ENCODE data around the gene AP5M1.

Gene AP5M1

DNA sequence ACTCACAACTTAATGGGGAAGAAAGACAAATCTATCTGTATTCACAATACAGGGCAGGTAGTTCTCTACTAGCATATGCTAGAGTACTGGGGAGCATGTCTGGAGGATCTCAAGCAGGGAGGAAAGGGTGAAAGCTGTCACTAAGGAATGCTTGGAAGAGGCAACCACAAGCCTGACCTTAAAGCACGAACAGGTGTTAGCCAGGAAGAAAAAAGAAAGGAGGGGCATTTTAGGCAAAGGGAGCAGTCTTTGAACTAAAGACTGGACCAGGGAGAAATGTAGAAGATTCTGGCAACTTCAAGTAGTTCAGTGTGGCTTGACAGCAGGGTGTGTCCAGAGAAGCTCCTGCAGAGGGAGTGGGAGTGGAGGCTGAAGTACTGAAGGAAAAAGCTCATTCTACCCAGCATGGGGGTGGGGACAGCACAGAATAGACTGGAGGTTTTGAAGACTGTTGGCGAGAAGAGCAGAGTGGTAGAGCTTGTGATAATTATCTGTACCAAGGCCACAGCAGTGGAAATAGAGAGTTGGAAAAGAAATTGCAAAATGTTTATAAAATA, 50.9 kb downstream of the AP5M1 start:
- Histone ChIP-seq H3F3A (ENCODE audit: low read depth) (no peaks in the 10 kb centered on the region), H3K4me1 (ENCODE audit: insufficient read depth, low read length, poor library complexity, severe bottlenecking) (no peaks in the 10 kb centered on the region), H3K36me3 (ENCODE audit: insufficient read depth, low read length) (no peaks in the 10 kb centered on the region), H3K4me2 (ENCODE audit: low read depth, low read length, poor library complexity, severe bottlenecking) (no peak overlapping the region), H3K9me3 (ENCODE audit: insufficient read depth, low read depth, low read length) (no peaks in the 10 kb centered on the region), H3K9ac (ENCODE audit: low read depth, low read length, poor library complexity, severe bottlenecking) (no peak overlapping the region), H3K79me2 (ENCODE audit: insufficient read depth, low read length) (no peaks in the 10 kb centered on the region), H3K4me3 (ENCODE audit: low read length, poor library complexity, severe bottlenecking) (no peak overlapping the region), H4K20me1 (ENCODE audit: insufficient read depth, low read length, poor library complexity, severe bottlenecking) (no peaks in the 10 kb centered on the region), H3K9me2 (replicated peaks; ENCODE audit: low read depth, low read length) (no peaks in the 10 kb centered on the region), H2AFZ (ENCODE audit: low read length) (no peak overlapping the region), H3K27me3 (ENCODE audit: insufficient read depth, low read length, poor library complexity, severe bottlenecking) (no peaks in the 10 kb centered on the region)
- TF ChIP-seq, protein P1, sequence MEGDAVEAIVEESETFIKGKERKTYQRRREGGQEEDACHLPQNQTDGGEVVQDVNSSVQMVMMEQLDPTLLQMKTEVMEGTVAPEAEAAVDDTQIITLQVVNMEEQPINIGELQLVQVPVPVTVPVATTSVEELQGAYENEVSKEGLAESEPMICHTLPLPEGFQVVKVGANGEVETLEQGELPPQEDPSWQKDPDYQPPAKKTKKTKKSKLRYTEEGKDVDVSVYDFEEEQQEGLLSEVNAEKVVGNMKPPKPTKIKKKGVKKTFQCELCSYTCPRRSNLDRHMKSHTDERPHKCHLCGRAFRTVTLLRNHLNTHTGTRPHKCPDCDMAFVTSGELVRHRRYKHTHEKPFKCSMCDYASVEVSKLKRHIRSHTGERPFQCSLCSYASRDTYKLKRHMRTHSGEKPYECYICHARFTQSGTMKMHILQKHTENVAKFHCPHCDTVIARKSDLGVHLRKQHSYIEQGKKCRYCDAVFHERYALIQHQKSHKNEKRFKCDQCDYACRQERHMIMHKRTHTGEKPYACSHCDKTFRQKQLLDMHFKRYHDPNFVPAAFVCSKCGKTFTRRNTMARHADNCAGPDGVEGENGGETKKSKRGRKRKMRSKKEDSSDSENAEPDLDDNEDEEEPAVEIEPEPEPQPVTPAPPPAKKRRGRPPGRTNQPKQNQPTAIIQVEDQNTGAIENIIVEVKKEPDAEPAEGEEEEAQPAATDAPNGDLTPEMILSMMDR (conservative IDR thresholded peaks at IDR 0.05; ENCODE audit: low read length): no peak
- TF ChIP-seq EZH2phosphoT487 (IDR thresholded peaks at IDR 0.05; ENCODE audit: borderline replicate concordance): no peak

DNA sequence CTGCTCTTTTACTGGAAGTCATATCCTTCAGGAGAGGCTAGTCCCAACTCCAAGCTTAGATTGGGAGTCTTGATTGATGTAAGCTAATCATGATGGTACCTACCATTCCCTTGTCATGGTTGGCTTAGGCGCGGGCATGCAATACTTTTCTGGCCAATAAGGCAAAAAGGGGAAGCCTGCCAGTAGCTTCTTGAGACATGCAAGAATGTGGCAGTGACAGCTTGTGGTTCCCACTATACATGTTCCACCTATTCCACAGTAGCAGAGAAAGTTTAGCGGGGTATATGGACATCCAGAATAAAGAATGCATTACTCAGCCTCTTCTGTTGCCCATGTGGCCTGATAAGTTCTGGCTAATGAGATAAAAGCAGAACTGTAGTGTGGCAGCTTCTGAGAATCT, 55.0 kb downstream of the AP5M1 start:
- Histone ChIP-seq H2AFZ (ENCODE audit: low read length) (no peak overlapping the region), H3K4me3 (ENCODE audit: low read length, poor library complexity, severe bottlenecking) (no peak overlapping the region), H3K9me2 (replicated peaks; ENCODE audit: low read depth, low read length) (no peaks in the 10 kb centered on the region), H3K9ac (ENCODE audit: low read depth, low read length, poor library complexity, severe bottlenecking) (no peak overlapping the region), H3K4me1 (ENCODE audit: insufficient read depth, low read length, poor library complexity, severe bottlenecking) (no peaks in the 10 kb centered on the region), H3K27me3 (ENCODE audit: insufficient read depth, low read length, poor library complexity, severe bottlenecking) (no peaks in the 10 kb centered on the region), H3K4me2 (ENCODE audit: low read depth, low read length, poor library complexity, severe bottlenecking) (no peak overlapping the region), H3K79me2 (ENCODE audit: insufficient read depth, low read length) (no peaks in the 10 kb centered on the region), H3K36me3 (ENCODE audit: insufficient read depth, low read length) (no peaks in the 10 kb centered on the region), H4K20me1 (ENCODE audit: insufficient read depth, low read length, poor library complexity, severe bottlenecking) (no peaks in the 10 kb centered on the region), H3K9me3 (ENCODE audit: insufficient read depth, low read depth, low read length) (no peaks in the 10 kb centered on the region), H3F3A (ENCODE audit: low read depth) (no peaks in the 10 kb centered on the region)
- no peak for TF ChIP-seq EZH2phosphoT487 (IDR thresholded peaks at IDR 0.05; ENCODE audit: borderline replicate concordance)
- TF ChIP-seq, protein P1 (conservative IDR thresholded peaks at IDR 0.05; ENCODE audit: low read length): no peak

DNA sequence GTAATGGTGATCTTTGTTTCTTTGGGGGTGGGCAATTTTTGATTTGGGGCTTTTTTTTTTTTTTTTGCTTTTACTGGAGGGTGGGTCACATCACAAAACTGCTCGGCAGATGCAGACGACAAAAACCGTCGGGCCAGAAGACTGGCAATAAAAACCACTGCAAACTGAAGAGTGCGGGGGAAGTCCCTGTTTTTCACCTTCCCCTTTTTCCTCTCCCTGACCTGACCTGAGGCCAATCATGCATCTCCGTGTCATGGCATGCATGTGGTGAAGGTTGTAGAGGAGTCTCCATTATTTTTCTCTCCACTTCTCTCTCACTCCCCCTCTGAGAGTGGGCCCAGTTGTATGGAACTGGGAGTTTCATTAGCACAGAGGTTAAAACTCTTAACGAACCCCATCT, 57.5 kb downstream of the AP5M1 start:
- no peaks in the 10 kb centered on the region for H3K9me3 ChIP-seq (ENCODE audit: insufficient read depth, low read depth, low read length)
- no peaks in the 10 kb centered on the region for H3F3A ChIP-seq (ENCODE audit: low read depth)
- H3K36me3 ChIP-seq (ENCODE audit: insufficient read depth, low read length): no peaks in the 10 kb centered on the region
- no peak overlapping the region for H3K9ac ChIP-seq (ENCODE audit: low read depth, low read length, poor library complexity, severe bottlenecking)
- TF ChIP-seq EZH2phosphoT487 (IDR thresholded peaks at IDR 0.05; ENCODE audit: borderline replicate concordance): no peak
- TF ChIP-seq, protein P1 (conservative IDR thresholded peaks at IDR 0.05; ENCODE audit: low read length): no peak
- H3K9me2 ChIP-seq (replicated peaks; ENCODE audit: low read depth, low read length): no peaks in the 10 kb centered on the region
- no peak overlapping the region for H3K4me3 ChIP-seq (ENCODE audit: low read length, poor library complexity, severe bottlenecking)
- H3K79me2 ChIP-seq (ENCODE audit: insufficient read depth, low read length): no peaks in the 10 kb centered on the region
- no peak overlapping the region for H2AFZ ChIP-seq (ENCODE audit: low read length)
- no peaks in the 10 kb centered on the region for H3K27me3 ChIP-seq (ENCODE audit: insufficient read depth, low read length, poor library complexity, severe bottlenecking)
- no peaks in the 10 kb centered on the region for H3K4me1 ChIP-seq (ENCODE audit: insufficient read depth, low read length, poor library complexity, severe bottlenecking)
- no peaks in the 10 kb centered on the region for H4K20me1 ChIP-seq (ENCODE audit: insufficient read depth, low read length, poor library complexity, severe bottlenecking)
- no peak overlapping the region for H3K4me2 ChIP-seq (ENCODE audit: low read depth, low read length, poor library complexity, severe bottlenecking)
